GM23338 (cell line): Measurements from ENCODE around the gene ASCL2. TPM values are rescaled to one million over a fixed set of nuclear protein-coding genes. Genes with fewer than 3 reads are reported as not detected.

ENCODE experiments used
- ATAC-seq: fragments of 200-7000 bp; cut with Tn5 transposase; 3 replicates; pipeline ENCODE4 v1.9.1; 2020
- DNase-seq: peaks from one replicate; pipeline ENCODE4 v3.0.0-alpha.2; 2015; ENCODE audit warnings: low spot score
- H2AFZ ChIP-seq: fragments of 200-600 bp; sonication (generic); 2 replicates; pipeline ENCODE4 v1.8.0; 2016; ENCODE audit warnings: antibody characterized with exemption, mild to moderate bottlenecking, moderate library complexity
- H3F3A ChIP-seq: fragments of 200-600 bp; sonication (generic); replicated peaks from 2 replicates; pipeline ENCODE4 v1.8.0; 2017; ENCODE audit warnings: antibody characterized with exemption, mixed run types, low read depth
- H3K27ac ChIP-seq: fragments of 200-600 bp; sonication (generic); 2 replicates; pipeline ENCODE4 v1.6.1; 2016; ENCODE audit warnings: low read depth
- H3K27me3 ChIP-seq: fragments of 200-600 bp; sonication (generic); 2 replicates; pipeline ENCODE4 v1.8.0; 2016; ENCODE audit warnings: mild to moderate bottlenecking, mixed run types, moderate library complexity; ENCODE audit not compliant: insufficient read depth
- H3K36me3 ChIP-seq: fragments of 200-600 bp; sonication (generic); 2 replicates; pipeline ENCODE4 v1.8.0; 2016; ENCODE audit warnings: mild to moderate bottlenecking; ENCODE audit not compliant: insufficient read depth
- H3K4me1 ChIP-seq: fragments of 200-600 bp; sonication (generic); 2 replicates; pipeline ENCODE4 v1.8.0; 2016; ENCODE audit warnings: mild to moderate bottlenecking, moderate library complexity; ENCODE audit not compliant: insufficient read depth
- H3K4me2 ChIP-seq: fragments of 200-600 bp; sonication (generic); 2 replicates; pipeline ENCODE4 v1.7.1; 2017; ENCODE audit warnings: mixed run types
- H3K4me3 ChIP-seq: fragments of 200-600 bp; sonication (generic); 2 replicates; pipeline ENCODE4 v1.6.1; 2016; ENCODE audit warnings: mixed run types
- H3K79me2 ChIP-seq: fragments of 200-600 bp; sonication (generic); replicated peaks from 2 replicates; pipeline ENCODE4 v1.8.0; 2017; ENCODE audit warnings: mild to moderate bottlenecking; ENCODE audit not compliant: insufficient read depth
- H3K9me2 ChIP-seq: fragments of 200-600 bp; sonication (generic); 2 replicates; pipeline ENCODE4 v1.8.0; 2017; ENCODE audit not compliant: insufficient read depth
- H4K20me1 ChIP-seq: fragments of 200-600 bp; sonication (generic); replicated peaks from 2 replicates; pipeline ENCODE4 v1.8.0; 2017; ENCODE audit warnings: mild to moderate bottlenecking; ENCODE audit not compliant: insufficient read depth
- H3K27ac Mint-ChIP-seq: 2 replicates; pipeline ENCODE4 v1.8.0; 2020; ENCODE audit warnings: inconsistent platforms, mild to moderate bottlenecking, moderate library complexity, mixed read lengths
- H3K27me3 Mint-ChIP-seq: 3 replicates; pipeline ENCODE4 v1.8.0; 2022; ENCODE audit warnings: low read depth, mild to moderate bottlenecking, moderate library complexity, mixed read lengths, inconsistent platforms; ENCODE audit not compliant: insufficient read depth, poor library complexity
- H3K36me3 Mint-ChIP-seq: 3 replicates; pipeline ENCODE4 v1.8.0; 2021; ENCODE audit warnings: low read depth, mild to moderate bottlenecking, inconsistent platforms, moderate library complexity, mixed read lengths
- H3K4me1 Mint-ChIP-seq: 3 replicates; pipeline ENCODE4 v1.8.0; 2020; ENCODE audit warnings: mild to moderate bottlenecking, inconsistent platforms, mixed read lengths
- H3K4me3 Mint-ChIP-seq: 3 replicates; pipeline ENCODE4 v1.8.0; 2021; ENCODE audit warnings: moderate library complexity, mild to moderate bottlenecking, inconsistent platforms, mixed read lengths
- H3K9me3 Mint-ChIP-seq: 3 replicates; pipeline ENCODE4 v1.8.0; 2020; ENCODE audit warnings: moderate library complexity, mild to moderate bottlenecking, inconsistent platforms, mixed read lengths
- CREB1 ChIP-seq: fragments of 250-450 bp; sonication (Bioruptor Pico); IDR thresholded peaks from 2 replicates; pipeline ENCODE4 v1.5.0; 2020; ENCODE audit warnings: low read depth, mild to moderate bottlenecking, moderate library complexity
- EZH2 ChIP-seq: fragments of 200-600 bp; sonication (generic); IDR thresholded peaks from one replicate; pipeline ENCODE4 v1.8.0; 2017; ENCODE audit warnings: antibody characterized with exemption, mild to moderate bottlenecking, low read depth; ENCODE audit not compliant: unreplicated experiment
- JUNB ChIP-seq: IDR thresholded peaks from one replicate; pipeline ENCODE4 v1.6.1; 2016; ENCODE audit warnings: antibody characterized with exemption; ENCODE audit not compliant: unreplicated experiment
- ZNF331 ChIP-seq: fragments of 250-450 bp; sonication (Bioruptor Pico); IDR thresholded peaks from 2 replicates; pipeline ENCODE4 v1.5.0; 2020; ENCODE audit warnings: low read depth, mild to moderate bottlenecking, moderate library complexity
- polyA plus RNA-seq: library from polyadenylated mRNA; unstranded; fragments of >200 nt; fragmentation: Nextera tagmentation; extraction: Ambion mirVana; gene quantifications from 2 replicates; pipeline ENCODE4 v1.2.1, GENCODE V29; 2016
- total RNA-seq: library from RNA; depleted of rRNA; stranded (reverse); fragments of >200 nt; shearing (Covaris generic); gene quantifications from 2 replicates; pipeline ENCODE4 v1.2.3, GENCODE V29; 2014
- TF ChIP-seq, protein P1 (sequence below): IDR thresholded peaks from one replicate; pipeline ENCODE4 v1.6.1; 2018; ENCODE audit warnings: antibody characterized with exemption; ENCODE audit not compliant: unreplicated experiment
- TF ChIP-seq, protein P2 (sequence below), 2 experiments: fragments of 200-600 bp in 1 of 2; sonication (generic) in 1 of 2; conservative IDR thresholded peaks; 2 replicates each; pipeline versions ENCODE4 v1.5.1 to v1.6.1; 2016 to 2017; ENCODE audit warnings: antibody characterized with exemption in 2 of 2, low read depth in 2 of 2, mild to moderate bottlenecking in 2 of 2, moderate library complexity in 1 of 2
- TF ChIP-seq, protein P3 (sequence below): fragments of 250-450 bp; sonication (Bioruptor Pico); IDR thresholded peaks from 2 replicates; pipeline ENCODE4 v1.5.0; 2020; ENCODE audit warnings: mild to moderate bottlenecking, moderate library complexity

Gene ASCL2
- total and polyA plus RNA-seq, 2 experiments from 2014 or later: 0.57 to 1.6 TPM

DNA sequence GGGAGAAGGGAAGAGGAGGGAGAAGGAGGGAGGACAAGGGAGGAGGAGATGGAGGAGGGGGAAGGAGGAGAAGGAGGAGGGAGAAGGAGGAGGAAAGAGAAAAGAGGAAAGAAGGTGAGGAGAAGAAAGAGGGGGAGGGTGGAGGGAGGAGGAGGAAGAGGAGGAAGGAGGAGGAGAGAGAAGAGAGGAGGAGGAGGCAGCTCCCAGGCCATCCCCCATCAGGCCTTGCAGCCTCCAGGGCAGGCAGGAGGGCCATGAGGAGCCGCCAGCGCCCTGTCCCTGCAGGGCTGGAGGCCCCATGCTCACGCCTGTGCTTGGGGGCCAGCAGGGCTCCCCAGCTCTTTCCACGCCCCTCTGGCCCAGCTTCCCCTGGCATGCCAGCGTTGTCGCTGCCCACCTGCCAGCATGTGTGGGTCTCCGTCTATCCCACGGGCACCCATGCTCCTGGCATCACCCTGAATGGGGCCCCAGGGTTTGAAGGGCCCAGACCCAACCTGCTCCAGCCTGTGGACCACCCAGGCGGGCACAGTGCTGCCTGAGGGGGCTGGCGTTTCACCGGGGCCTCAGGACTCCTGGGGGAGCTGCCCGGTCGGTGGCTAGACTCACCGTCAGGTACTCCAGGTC is 36.6 kb upstream of the ASCL2 start:
- TF ChIP-seq, protein P1, sequence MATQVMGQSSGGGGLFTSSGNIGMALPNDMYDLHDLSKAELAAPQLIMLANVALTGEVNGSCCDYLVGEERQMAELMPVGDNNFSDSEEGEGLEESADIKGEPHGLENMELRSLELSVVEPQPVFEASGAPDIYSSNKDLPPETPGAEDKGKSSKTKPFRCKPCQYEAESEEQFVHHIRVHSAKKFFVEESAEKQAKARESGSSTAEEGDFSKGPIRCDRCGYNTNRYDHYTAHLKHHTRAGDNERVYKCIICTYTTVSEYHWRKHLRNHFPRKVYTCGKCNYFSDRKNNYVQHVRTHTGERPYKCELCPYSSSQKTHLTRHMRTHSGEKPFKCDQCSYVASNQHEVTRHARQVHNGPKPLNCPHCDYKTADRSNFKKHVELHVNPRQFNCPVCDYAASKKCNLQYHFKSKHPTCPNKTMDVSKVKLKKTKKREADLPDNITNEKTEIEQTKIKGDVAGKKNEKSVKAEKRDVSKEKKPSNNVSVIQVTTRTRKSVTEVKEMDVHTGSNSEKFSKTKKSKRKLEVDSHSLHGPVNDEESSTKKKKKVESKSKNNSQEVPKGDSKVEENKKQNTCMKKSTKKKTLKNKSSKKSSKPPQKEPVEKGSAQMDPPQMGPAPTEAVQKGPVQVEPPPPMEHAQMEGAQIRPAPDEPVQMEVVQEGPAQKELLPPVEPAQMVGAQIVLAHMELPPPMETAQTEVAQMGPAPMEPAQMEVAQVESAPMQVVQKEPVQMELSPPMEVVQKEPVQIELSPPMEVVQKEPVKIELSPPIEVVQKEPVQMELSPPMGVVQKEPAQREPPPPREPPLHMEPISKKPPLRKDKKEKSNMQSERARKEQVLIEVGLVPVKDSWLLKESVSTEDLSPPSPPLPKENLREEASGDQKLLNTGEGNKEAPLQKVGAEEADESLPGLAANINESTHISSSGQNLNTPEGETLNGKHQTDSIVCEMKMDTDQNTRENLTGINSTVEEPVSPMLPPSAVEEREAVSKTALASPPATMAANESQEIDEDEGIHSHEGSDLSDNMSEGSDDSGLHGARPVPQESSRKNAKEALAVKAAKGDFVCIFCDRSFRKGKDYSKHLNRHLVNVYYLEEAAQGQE: no peak
- TF ChIP-seq JUNB (no peak), CREB1 (CRISPR knock-in tag) (no peak), EZH2 (no peak), ZNF331 (no peak)
- TF ChIP-seq, protein P2, sequence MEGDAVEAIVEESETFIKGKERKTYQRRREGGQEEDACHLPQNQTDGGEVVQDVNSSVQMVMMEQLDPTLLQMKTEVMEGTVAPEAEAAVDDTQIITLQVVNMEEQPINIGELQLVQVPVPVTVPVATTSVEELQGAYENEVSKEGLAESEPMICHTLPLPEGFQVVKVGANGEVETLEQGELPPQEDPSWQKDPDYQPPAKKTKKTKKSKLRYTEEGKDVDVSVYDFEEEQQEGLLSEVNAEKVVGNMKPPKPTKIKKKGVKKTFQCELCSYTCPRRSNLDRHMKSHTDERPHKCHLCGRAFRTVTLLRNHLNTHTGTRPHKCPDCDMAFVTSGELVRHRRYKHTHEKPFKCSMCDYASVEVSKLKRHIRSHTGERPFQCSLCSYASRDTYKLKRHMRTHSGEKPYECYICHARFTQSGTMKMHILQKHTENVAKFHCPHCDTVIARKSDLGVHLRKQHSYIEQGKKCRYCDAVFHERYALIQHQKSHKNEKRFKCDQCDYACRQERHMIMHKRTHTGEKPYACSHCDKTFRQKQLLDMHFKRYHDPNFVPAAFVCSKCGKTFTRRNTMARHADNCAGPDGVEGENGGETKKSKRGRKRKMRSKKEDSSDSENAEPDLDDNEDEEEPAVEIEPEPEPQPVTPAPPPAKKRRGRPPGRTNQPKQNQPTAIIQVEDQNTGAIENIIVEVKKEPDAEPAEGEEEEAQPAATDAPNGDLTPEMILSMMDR (conservative IDR thresholded peaks at IDR 0.05; ENCODE audit: low read depth in 2 of 2): no peak
- TF ChIP-seq, protein P3, sequence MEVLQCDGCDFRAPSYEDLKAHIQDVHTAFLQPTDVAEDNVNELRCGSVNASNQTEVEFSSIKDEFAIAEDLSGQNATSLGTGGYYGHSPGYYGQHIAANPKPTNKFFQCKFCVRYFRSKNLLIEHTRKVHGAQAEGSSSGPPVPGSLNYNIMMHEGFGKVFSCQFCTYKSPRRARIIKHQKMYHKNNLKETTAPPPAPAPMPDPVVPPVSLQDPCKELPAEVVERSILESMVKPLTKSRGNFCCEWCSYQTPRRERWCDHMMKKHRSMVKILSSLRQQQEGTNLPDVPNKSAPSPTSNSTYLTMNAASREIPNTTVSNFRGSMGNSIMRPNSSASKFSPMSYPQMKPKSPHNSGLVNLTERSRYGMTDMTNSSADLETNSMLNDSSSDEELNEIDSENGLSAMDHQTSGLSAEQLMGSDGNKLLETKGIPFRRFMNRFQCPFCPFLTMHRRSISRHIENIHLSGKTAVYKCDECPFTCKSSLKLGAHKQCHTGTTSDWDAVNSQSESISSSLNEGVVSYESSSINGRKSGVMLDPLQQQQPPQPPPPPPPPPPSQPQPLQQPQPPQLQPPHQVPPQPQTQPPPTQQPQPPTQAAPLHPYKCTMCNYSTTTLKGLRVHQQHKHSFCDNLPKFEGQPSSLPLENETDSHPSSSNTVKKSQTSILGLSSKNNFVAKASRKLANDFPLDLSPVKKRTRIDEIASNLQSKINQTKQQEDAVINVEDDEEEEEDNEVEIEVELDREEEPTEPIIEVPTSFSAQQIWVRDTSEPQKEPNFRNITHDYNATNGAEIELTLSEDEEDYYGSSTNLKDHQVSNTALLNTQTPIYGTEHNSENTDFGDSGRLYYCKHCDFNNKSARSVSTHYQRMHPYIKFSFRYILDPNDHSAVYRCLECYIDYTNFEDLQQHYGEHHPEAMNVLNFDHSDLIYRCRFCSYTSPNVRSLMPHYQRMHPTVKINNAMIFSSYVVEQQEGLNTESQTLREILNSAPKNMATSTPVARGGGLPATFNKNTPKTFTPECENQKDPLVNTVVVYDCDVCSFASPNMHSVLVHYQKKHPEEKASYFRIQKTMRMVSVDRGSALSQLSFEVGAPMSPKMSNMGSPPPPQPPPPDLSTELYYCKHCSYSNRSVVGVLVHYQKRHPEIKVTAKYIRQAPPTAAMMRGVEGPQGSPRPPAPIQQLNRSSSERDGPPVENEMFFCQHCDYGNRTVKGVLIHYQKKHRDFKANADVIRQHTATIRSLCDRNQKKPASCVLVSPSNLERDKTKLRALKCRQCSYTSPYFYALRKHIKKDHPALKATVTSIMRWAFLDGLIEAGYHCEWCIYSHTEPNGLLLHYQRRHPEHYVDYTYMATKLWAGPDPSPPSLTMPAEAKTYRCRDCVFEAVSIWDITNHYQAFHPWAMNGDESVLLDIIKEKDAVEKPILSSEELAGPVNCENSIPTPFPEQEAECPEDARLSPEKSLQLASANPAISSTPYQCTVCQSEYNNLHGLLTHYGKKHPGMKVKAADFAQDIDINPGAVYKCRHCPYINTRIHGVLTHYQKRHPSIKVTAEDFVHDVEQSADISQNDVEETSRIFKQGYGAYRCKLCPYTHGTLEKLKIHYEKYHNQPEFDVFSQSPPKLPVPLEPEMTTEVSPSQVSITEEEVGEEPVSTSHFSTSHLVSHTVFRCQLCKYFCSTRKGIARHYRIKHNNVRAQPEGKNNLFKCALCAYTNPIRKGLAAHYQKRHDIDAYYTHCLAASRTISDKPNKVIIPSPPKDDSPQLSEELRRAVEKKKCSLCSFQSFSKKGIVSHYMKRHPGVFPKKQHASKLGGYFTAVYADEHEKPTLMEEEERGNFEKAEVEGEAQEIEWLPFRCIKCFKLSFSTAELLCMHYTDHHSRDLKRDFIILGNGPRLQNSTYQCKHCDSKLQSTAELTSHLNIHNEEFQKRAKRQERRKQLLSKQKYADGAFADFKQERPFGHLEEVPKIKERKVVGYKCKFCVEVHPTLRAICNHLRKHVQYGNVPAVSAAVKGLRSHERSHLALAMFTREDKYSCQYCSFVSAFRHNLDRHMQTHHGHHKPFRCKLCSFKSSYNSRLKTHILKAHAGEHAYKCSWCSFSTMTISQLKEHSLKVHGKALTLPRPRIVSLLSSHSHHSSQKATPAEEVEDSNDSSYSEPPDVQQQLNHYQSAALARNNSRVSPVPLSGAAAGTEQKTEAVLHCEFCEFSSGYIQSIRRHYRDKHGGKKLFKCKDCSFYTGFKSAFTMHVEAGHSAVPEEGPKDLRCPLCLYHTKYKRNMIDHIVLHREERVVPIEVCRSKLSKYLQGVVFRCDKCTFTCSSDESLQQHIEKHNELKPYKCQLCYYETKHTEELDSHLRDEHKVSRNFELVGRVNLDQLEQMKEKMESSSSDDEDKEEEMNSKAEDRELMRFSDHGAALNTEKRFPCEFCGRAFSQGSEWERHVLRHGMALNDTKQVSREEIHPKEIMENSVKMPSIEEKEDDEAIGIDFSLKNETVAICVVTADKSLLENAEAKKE: no peak
- no peak overlapping the region for H2AFZ ChIP-seq
- H3K27me3 Mint-ChIP-seq: peaks cover 5% of the 10 kb centered on the region
- peaks cover 7% of the 10 kb centered on the region for H3K4me1 Mint-ChIP-seq
- H3K4me2 ChIP-seq: no peak overlapping the region
- no peaks in the 10 kb centered on the region for H3K9me3 Mint-ChIP-seq
- no peak overlapping the region for H3K27ac ChIP-seq
- ATAC-seq (no peak), DNase-seq (no peak)
- no peaks in the 10 kb centered on the region for H3F3A ChIP-seq
- H3K36me3 Mint-ChIP-seq: no peaks in the 10 kb centered on the region
- no peaks in the 10 kb centered on the region for H3K9me2 ChIP-seq
- H4K20me1 ChIP-seq: no peaks in the 10 kb centered on the region
- H3K27me3 ChIP-seq: no peaks in the 10 kb centered on the region
- no peak overlapping the region for H3K27ac Mint-ChIP-seq
- H3K36me3 ChIP-seq: no peaks in the 10 kb centered on the region
- no peaks in the 10 kb centered on the region for H3K4me1 ChIP-seq
- no peak overlapping the region for H3K4me3 Mint-ChIP-seq
- H3K4me3 ChIP-seq: no peak overlapping the region
- no peaks in the 10 kb centered on the region for H3K79me2 ChIP-seq
